Liver (tissue), 9 donors: ENCODE results near the gene LAMB1. TPM values are rescaled to one million over a fixed set of nuclear protein-coding genes. Genes with fewer than 3 reads are reported as not detected.

Experiments used
- DNase-seq: peaks from one replicate; pipeline ENCODE4 v3.0.0-alpha.2; 2017; ENCODE audit warnings: low spot score
- H3K27ac ChIP-seq, 2 donors: one replicate each; pipeline ENCODE4 v1.7.0; 2013; ENCODE audit warnings: inconsistent platforms in 2 of 2, low read length in 2 of 2, control low read depth in 1 of 2, low read depth in 1 of 2, mild to moderate bottlenecking in 1 of 2
- H3K27me3 ChIP-seq, 4 donors: one replicate each; pipeline versions ENCODE4 v1.6.1 to v1.7.0; 2013; ENCODE audit warnings: low read length in 3 of 4, inconsistent platforms in 1 of 4, mild to moderate bottlenecking in 1 of 4, moderate library complexity in 1 of 4; ENCODE audit not compliant: control insufficient read depth in 4 of 4, insufficient read depth in 4 of 4
- H3K36me3 ChIP-seq, 4 donors: one replicate each; pipeline versions ENCODE4 v1.6.1 to v1.7.0; 2013; ENCODE audit warnings: low read length in 3 of 4, mild to moderate bottlenecking in 3 of 4, low read depth in 1 of 4, moderate library complexity in 1 of 4; ENCODE audit not compliant: control insufficient read depth in 4 of 4, insufficient read depth in 3 of 4
- H3K4me1 ChIP-seq, 4 donors: one replicate each; pipeline versions ENCODE4 v1.6.1 to v1.7.0; 2013; ENCODE audit warnings: low read length in 3 of 4, mild to moderate bottlenecking in 3 of 4, moderate library complexity in 1 of 4; ENCODE audit not compliant: control insufficient read depth in 4 of 4, insufficient read depth in 4 of 4
- H3K4me3 ChIP-seq, 3 donors: one replicate each; pipeline versions ENCODE4 v1.6.1 to v1.7.0; 2013; ENCODE audit warnings: low read length in 3 of 3, control low read depth in 1 of 3, low read depth in 1 of 3, mild to moderate bottlenecking in 1 of 3
- H3K9ac ChIP-seq, 2 donors: one replicate each; pipeline ENCODE4 v1.7.0; 2013; ENCODE audit warnings: low read length in 2 of 2, mild to moderate bottlenecking in 2 of 2, moderate library complexity in 2 of 2, control low read depth in 1 of 2, low read depth in 1 of 2
- H3K9me3 ChIP-seq, 4 donors: one replicate each; pipeline versions ENCODE4 v1.6.1 to v1.7.0; 2013; ENCODE audit warnings: low read length in 3 of 4; ENCODE audit not compliant: control insufficient read depth in 4 of 4
- ATF3 ChIP-seq: IDR thresholded peaks from 2 replicates; pipeline ENCODE4 v1.6.1; 2016; ENCODE audit warnings: antibody characterized with exemption
- EGR1 ChIP-seq, 2 donors: IDR thresholded peaks; 2 replicates each; pipeline ENCODE4 v1.6.1; 2016 to 2018; ENCODE audit warnings: antibody characterized with exemption in 2 of 2, low read depth in 2 of 2
- FOXA2 ChIP-seq: IDR thresholded peaks from 2 replicates; pipeline ENCODE4 v1.6.1; 2016; ENCODE audit warnings: antibody characterized with exemption
- GABPA ChIP-seq, 2 donors: IDR thresholded peaks in 1 of 2; conservative IDR thresholded peaks in 1 of 2; 2 replicates each; pipeline ENCODE4 v1.6.1; 2016; ENCODE audit warnings: antibody characterized with exemption in 2 of 2, mild to moderate bottlenecking in 1 of 2, moderate library complexity in 1 of 2
- HNF4A ChIP-seq, 2 donors: conservative IDR thresholded peaks; 2 replicates each; pipeline ENCODE4 v1.6.1; 2016; ENCODE audit warnings: antibody characterized with exemption in 2 of 2, mild to moderate bottlenecking in 2 of 2
- JUND ChIP-seq, 2 donors: IDR thresholded peaks; 2 replicates each; pipeline ENCODE4 v1.6.1; 2016; ENCODE audit warnings: antibody characterized with exemption in 2 of 2
- RAD21 ChIP-seq, 2 donors: IDR thresholded peaks; 2 replicates each; pipeline ENCODE4 v1.6.1; 2016; ENCODE audit warnings: antibody characterized with exemption in 2 of 2, mild to moderate bottlenecking in 2 of 2
- REST ChIP-seq: IDR thresholded peaks from 2 replicates; pipeline ENCODE4 v1.6.1; 2016; ENCODE audit warnings: antibody characterized with exemption, mild to moderate bottlenecking
- RXRA ChIP-seq, 2 donors: IDR thresholded peaks; 2 replicates each; pipeline ENCODE4 v1.6.1; 2017 to 2018; ENCODE audit warnings: antibody characterized with exemption in 2 of 2, mild to moderate bottlenecking in 1 of 2
- SP1 ChIP-seq: IDR thresholded peaks from 2 replicates; pipeline ENCODE4 v1.6.1; 2018; ENCODE audit warnings: antibody characterized with exemption, mild to moderate bottlenecking
- TAF1 ChIP-seq: conservative IDR thresholded peaks from 2 replicates; pipeline ENCODE4 v1.6.1; 2016; ENCODE audit warnings: antibody characterized with exemption, mild to moderate bottlenecking
- ZBTB33 ChIP-seq: IDR thresholded peaks from 2 replicates; pipeline ENCODE4 v1.6.1; 2016; ENCODE audit warnings: antibody characterized with exemption
- WGBS: extraction: QIAGEN DNeasy Blood & Tissue Kit; methylation state at CpG from one replicate; pipeline ENCODE4 v1.1.7; 2013; 5-methylcytosine and 5-hydroxymethylcytosine counted together
- polyA plus RNA-seq, 2 donors: library from polyadenylated mRNA; stranded (reverse) in 1 of 2; unstranded in 1 of 2; fragments of 200-250 nt in 1 of 2; fragments of >200 nt in 1 of 2; fragmentation: Nextera tagmentation in 1 of 2; extraction: Ambion mirVana in 1 of 2; gene quantifications; one replicate each; pipeline versions ENCODE4 v1.2.1 to v1.2.3, GENCODE V29; 2013 to 2015
- total RNA-seq, 2 donors: library from RNA; depleted of rRNA; stranded (reverse); fragments of >200 nt; gene quantifications; one replicate each; pipeline ENCODE4 v1.2.3, GENCODE V29; 2014
- donor health status: healthy.
- donor health status: healthy.
- donor health status: healthy.
- donor health status: healthy.
- donor health status: healthy.

The LAMB1 gene
- total and polyA plus RNA-seq, 4 donors: 12.6 to 63.1 (median 25.8) TPM

GRCh38 chr7:107980671-107981190 is 22.2 kb downstream of the LAMB1 start:
- no peaks in the 10 kb centered on the region for H3K27me3 ChIP-seq
- no peak overlapping the region for H3K27ac ChIP-seq
- 94% methylated on average over 8 of the region's 8 CpGs for WGBS
- no peaks in the 10 kb centered on the region for H3K36me3 ChIP-seq
- no peak overlapping the region for H3K9ac ChIP-seq
- DNase-seq: no peak
- no peak overlapping the region for H3K4me3 ChIP-seq
- no peaks in the 10 kb centered on the region for H3K9me3 ChIP-seq
- TF ChIP-seq HNF4A (conservative IDR thresholded peaks at IDR 0.05) (no peak), REST (no peak), ATF3 (no peak), SP1 (no peak), FOXA2 (no peak), RAD21 (IDR thresholded peaks at IDR 0.05) (no peak), EGR1 (IDR thresholded peaks at IDR 0.05; ENCODE audit: low read depth in 2 of 2) (no peak), GABPA (IDR thresholded peaks at IDR 0.05 in 1 of 2, conservative IDR thresholded peaks at IDR 0.05 in 1 of 2) (no peak)
- no peaks in the 10 kb centered on the region for H3K4me1 ChIP-seq

- WGBS: 97% methylated on average over 3 of the region's 3 CpGs
- no peak overlapping the region for H3K27ac ChIP-seq
- no peaks in the 10 kb centered on the region for H3K27me3 ChIP-seq
- no peaks in the 10 kb centered on the region for H3K9me3 ChIP-seq
- H3K4me1 ChIP-seq: no peaks in the 10 kb centered on the region
- no peak for TF ChIP-seq JUND (IDR thresholded peaks at IDR 0.05)
- no peak for TF ChIP-seq RAD21 (IDR thresholded peaks at IDR 0.05)
- no peak for TF ChIP-seq FOXA2
- no peak for TF ChIP-seq RXRA (IDR thresholded peaks at IDR 0.05)
- no peak for TF ChIP-seq EGR1 (IDR thresholded peaks at IDR 0.05; ENCODE audit: low read depth in 2 of 2)
- no peak for TF ChIP-seq ZBTB33
- TF ChIP-seq TAF1: no peak
- DNase-seq: no peak
- H3K9ac ChIP-seq: no peak overlapping the region
- no peaks in the 10 kb centered on the region for H3K36me3 ChIP-seq
- no peak overlapping the region for H3K4me3 ChIP-seq
Observed at GRCh38 chr7:107980171-107980570, 22.8 kb downstream of the LAMB1 start.
